Upper lobe of right lung (tissue), 1 donor: Measurements from ENCODE around the gene BMPER. TPM values are rescaled to one million over a fixed set of nuclear protein-coding genes. Genes with fewer than 3 reads are reported as not detected.

Experiments
- ATAC-seq: fragments of 200-7000 bp; cut with Tn5 transposase; one replicate; pipeline ENCODE4 v1.9.1; 2020; ENCODE audit warnings: mild to moderate bottlenecking, moderate library complexity
- DNase-seq: peaks from one replicate; pipeline ENCODE4 v3.0.0-alpha.2; 2020
- H3K27ac ChIP-seq: fragments of 200-600 bp; one replicate; pipeline ENCODE4 v1.8.0; 2022
- H3K27me3 ChIP-seq: fragments of 200-600 bp; one replicate; pipeline ENCODE4 v1.8.0; 2022; ENCODE audit warnings: mild to moderate bottlenecking
- H3K36me3 ChIP-seq: fragments of 200-600 bp; one replicate; pipeline ENCODE4 v1.8.0; 2022
- H3K4me1 ChIP-seq: fragments of 200-600 bp; one replicate; pipeline ENCODE4 v1.8.0; 2022
- H3K4me3 ChIP-seq: fragments of 200-600 bp; one replicate; pipeline ENCODE4 v1.8.0; 2022; ENCODE audit warnings: mild to moderate bottlenecking
- H3K9me3 ChIP-seq: fragments of 200-600 bp; one replicate; pipeline ENCODE4 v1.8.0; 2022
- CTCF ChIP-seq: fragments of 200-600 bp; IDR thresholded peaks from one replicate; pipeline ENCODE4 v1.8.0; 2022; ENCODE audit warnings: antibody characterized with exemption
- intact Hi-C: fragments of 100-400 bp; cut with DNase I; formaldehyde crosslinking; loops from one replicate; pipeline ENCODE4 v1.11.0; 2022
- total RNA-seq: library from RNA; stranded (reverse); fragmentation: NEBNext Ultra II Directional; extraction: Animal tissue kit (Norgen Biotek cat#: 25700); gene quantifications from one replicate; pipeline ENCODE4 v1.2.1, GENCODE V29; 2021
- donor health status: DM: no; HTN: yes; CAD: no; lungs with severe emphysema.

The BMPER gene
- total RNA-seq, 1 donor from 2014 or later, result 10.0 TPM

- no peak overlapping the region for H3K4me3 ChIP-seq
- H3K4me1 ChIP-seq, result no peaks in the 10 kb centered on the region
- intact Hi-C loops, result no loop called here
- ATAC-seq (no peak), DNase-seq (no peak)
- no peak overlapping the region for H3K27ac ChIP-seq
- no peak for TF ChIP-seq CTCF
- H3K36me3 ChIP-seq, result no peaks in the 10 kb centered on the region
- no peaks in the 10 kb centered on the region for H3K27me3 ChIP-seq
- no peaks in the 10 kb centered on the region for H3K9me3 ChIP-seq
Measured at GRCh38 chr7:34156336-34156735, 251.0 kb downstream of the BMPER start.

- H3K36me3 ChIP-seq, result no peaks in the 10 kb centered on the region
- no peaks in the 10 kb centered on the region for H3K4me1 ChIP-seq
- no peak for DNase-seq
- H3K27ac ChIP-seq, result no peak overlapping the region
- no peak overlapping the region for H3K4me3 ChIP-seq
- TF ChIP-seq CTCF, result no peak
- ATAC-seq, result no peak
- H3K9me3 ChIP-seq, result no peaks in the 10 kb centered on the region
- H3K27me3 ChIP-seq, result no peaks in the 10 kb centered on the region
- intact Hi-C loops, result no loop called here
Measured at GRCh38 chr7:34157137-34157536, 251.8 kb downstream of the BMPER start.

- Histone ChIP-seq H3K36me3 (no peaks in the 10 kb centered on the region), H3K27me3 (no peaks in the 10 kb centered on the region), H3K4me3 (no peak overlapping the region), H3K9me3 (no peaks in the 10 kb centered on the region), H3K27ac (peak overlapping the region; percentile 71), H3K4me1 (no peaks in the 10 kb centered on the region)
- intact Hi-C loops, result no loop called here
- no peak for TF ChIP-seq CTCF
- ATAC-seq (peak; percentile 37), DNase-seq (no peak)
Measured at GRCh38 chr7:34158368-34159153, 253.2 kb downstream of the BMPER start.

GRCh38 chr7:34160261-34160752, 255.0 kb downstream of the BMPER start:
- H3K27ac ChIP-seq, result no peak overlapping the region
- H3K4me1 ChIP-seq, result no peaks in the 10 kb centered on the region
- H3K27me3 ChIP-seq, result no peaks in the 10 kb centered on the region
- no peaks in the 10 kb centered on the region for H3K9me3 ChIP-seq
- no peak for TF ChIP-seq CTCF
- H3K4me3 ChIP-seq, result no peak overlapping the region
- DNase-seq (no peak), ATAC-seq (no peak)
- intact Hi-C loops, result no loop called here
- H3K36me3 ChIP-seq, result no peaks in the 10 kb centered on the region

- H3K27me3 ChIP-seq, result no peaks in the 10 kb centered on the region
- ATAC-seq (no peak), DNase-seq (no peak)
- H3K9me3 ChIP-seq, result no peaks in the 10 kb centered on the region
- H3K4me3 ChIP-seq, result no peak overlapping the region
- no peaks in the 10 kb centered on the region for H3K36me3 ChIP-seq
- no peak overlapping the region for H3K27ac ChIP-seq
- H3K4me1 ChIP-seq, result no peaks in the 10 kb centered on the region
- intact Hi-C loops, result no loop called here
- no peak for TF ChIP-seq CTCF
Measured at GRCh38 chr7:34162027-34162565, 256.8 kb downstream of the BMPER start.
